Measurements from ENCODE around the gene ZNF836. TPM values are rescaled to one million over a fixed set of nuclear protein-coding genes. Genes with fewer than 3 reads are reported as not detected.

Gene ZNF836
- polyA plus RNA-seq, 1 donor from 2014 or later, result 24.5 TPM

DNA sequence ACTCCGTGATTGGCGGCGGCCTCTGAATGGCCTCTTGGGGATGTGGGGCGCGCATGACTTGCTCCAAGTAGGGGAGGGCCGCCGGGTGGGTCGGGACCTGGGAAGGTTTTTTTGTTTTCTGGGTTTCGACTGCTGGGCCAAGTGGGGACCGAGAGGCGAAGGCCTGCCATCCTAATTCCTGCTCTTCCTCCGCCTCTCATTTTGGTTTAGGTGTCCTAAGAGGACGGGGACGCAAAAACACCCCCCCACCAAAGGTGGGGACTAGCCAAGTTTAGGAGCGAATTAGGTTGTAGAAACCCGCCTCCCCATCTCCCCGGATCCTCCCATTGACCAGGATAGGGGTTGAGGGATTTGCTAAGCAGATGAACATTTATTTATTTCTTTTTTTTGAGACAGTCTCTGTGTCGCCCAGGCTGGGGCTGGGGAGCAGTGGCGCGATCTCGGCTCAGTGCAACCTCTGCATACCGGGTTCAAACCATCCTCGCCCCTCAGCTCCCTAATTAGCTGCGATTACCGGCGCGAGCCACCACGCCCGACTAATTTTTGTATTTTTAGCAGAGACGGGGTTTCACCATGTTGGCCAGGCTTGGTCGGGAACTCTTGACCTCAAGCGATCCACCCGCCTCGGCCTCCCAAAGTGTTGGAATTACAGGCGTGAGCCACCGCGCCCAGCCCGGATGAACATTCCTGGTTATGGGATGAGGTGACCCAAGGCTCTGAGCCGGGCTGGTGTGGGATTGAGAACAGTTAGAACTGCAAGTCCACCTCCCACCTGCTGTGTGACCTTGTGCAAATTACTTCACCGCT, 19.3 kb upstream of the ZNF836 start:
- no peaks in the 10 kb centered on the region for H3K27me3 ChIP-seq (ENCODE audit: insufficient read depth, low read depth, low read length)
- peaks cover 58% of the 10 kb centered on the region for H3K79me2 ChIP-seq (replicated peaks; ENCODE audit: insufficient read depth, low read length)
- peaks cover 14% of the 10 kb centered on the region for H3K36me3 ChIP-seq (ENCODE audit: insufficient read depth, low read length)
- H3K4me2 ChIP-seq (ENCODE audit: low read length), result peak overlapping the region; percentile 68
- no peaks in the 10 kb centered on the region for H3K9me3 ChIP-seq (ENCODE audit: low read length)
- H3K9me2 ChIP-seq (ENCODE audit: insufficient read depth, low read length), result no peaks in the 10 kb centered on the region
- peak overlapping the region; percentile 83 for H2AFZ ChIP-seq (ENCODE audit: low read depth, low read length)
- H3F3A ChIP-seq (ENCODE audit: insufficient read depth, low read length, poor library complexity, severe bottlenecking), result no peaks in the 10 kb centered on the region
- TF ChIP-seq TAF1 (IDR thresholded peaks at IDR 0.05; ENCODE audit: low read depth) (no peak), EZH2 (IDR thresholded peaks at IDR 0.05; ENCODE audit: borderline replicate concordance, insufficient read depth, low read length, poor library complexity, severe bottlenecking) (no peak), EP300 (conservative IDR thresholded peaks at IDR 0.05; ENCODE audit: poor library complexity, severe bottlenecking) (no peak), SMC3 (conservative IDR thresholded peaks at IDR 0.05; ENCODE audit: poor library complexity) (no peak), MXI1 (conservative IDR thresholded peaks at IDR 0.05; ENCODE audit: poor library complexity, severe bottlenecking) (no peak)
- TF ChIP-seq, protein P1, sequence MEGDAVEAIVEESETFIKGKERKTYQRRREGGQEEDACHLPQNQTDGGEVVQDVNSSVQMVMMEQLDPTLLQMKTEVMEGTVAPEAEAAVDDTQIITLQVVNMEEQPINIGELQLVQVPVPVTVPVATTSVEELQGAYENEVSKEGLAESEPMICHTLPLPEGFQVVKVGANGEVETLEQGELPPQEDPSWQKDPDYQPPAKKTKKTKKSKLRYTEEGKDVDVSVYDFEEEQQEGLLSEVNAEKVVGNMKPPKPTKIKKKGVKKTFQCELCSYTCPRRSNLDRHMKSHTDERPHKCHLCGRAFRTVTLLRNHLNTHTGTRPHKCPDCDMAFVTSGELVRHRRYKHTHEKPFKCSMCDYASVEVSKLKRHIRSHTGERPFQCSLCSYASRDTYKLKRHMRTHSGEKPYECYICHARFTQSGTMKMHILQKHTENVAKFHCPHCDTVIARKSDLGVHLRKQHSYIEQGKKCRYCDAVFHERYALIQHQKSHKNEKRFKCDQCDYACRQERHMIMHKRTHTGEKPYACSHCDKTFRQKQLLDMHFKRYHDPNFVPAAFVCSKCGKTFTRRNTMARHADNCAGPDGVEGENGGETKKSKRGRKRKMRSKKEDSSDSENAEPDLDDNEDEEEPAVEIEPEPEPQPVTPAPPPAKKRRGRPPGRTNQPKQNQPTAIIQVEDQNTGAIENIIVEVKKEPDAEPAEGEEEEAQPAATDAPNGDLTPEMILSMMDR (IDR thresholded peaks at IDR 0.05; ENCODE audit: poor library complexity, severe bottlenecking), result no peak
- TF ChIP-seq, protein P2, sequence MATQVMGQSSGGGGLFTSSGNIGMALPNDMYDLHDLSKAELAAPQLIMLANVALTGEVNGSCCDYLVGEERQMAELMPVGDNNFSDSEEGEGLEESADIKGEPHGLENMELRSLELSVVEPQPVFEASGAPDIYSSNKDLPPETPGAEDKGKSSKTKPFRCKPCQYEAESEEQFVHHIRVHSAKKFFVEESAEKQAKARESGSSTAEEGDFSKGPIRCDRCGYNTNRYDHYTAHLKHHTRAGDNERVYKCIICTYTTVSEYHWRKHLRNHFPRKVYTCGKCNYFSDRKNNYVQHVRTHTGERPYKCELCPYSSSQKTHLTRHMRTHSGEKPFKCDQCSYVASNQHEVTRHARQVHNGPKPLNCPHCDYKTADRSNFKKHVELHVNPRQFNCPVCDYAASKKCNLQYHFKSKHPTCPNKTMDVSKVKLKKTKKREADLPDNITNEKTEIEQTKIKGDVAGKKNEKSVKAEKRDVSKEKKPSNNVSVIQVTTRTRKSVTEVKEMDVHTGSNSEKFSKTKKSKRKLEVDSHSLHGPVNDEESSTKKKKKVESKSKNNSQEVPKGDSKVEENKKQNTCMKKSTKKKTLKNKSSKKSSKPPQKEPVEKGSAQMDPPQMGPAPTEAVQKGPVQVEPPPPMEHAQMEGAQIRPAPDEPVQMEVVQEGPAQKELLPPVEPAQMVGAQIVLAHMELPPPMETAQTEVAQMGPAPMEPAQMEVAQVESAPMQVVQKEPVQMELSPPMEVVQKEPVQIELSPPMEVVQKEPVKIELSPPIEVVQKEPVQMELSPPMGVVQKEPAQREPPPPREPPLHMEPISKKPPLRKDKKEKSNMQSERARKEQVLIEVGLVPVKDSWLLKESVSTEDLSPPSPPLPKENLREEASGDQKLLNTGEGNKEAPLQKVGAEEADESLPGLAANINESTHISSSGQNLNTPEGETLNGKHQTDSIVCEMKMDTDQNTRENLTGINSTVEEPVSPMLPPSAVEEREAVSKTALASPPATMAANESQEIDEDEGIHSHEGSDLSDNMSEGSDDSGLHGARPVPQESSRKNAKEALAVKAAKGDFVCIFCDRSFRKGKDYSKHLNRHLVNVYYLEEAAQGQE (IDR thresholded peaks at IDR 0.05; ENCODE audit: borderline replicate concordance), result no peak
- peak overlapping the region; percentile 97 for H3K9ac ChIP-seq (ENCODE audit: low read length)
- peak overlapping the region; percentile 88 for H3K4me3 ChIP-seq (ENCODE audit: low read length)
- peak overlapping the region; percentile 98 for H3K27ac ChIP-seq (ENCODE audit: low read length)
- H4K20me1 ChIP-seq (ENCODE audit: insufficient read depth), result no peaks in the 10 kb centered on the region

DNA sequence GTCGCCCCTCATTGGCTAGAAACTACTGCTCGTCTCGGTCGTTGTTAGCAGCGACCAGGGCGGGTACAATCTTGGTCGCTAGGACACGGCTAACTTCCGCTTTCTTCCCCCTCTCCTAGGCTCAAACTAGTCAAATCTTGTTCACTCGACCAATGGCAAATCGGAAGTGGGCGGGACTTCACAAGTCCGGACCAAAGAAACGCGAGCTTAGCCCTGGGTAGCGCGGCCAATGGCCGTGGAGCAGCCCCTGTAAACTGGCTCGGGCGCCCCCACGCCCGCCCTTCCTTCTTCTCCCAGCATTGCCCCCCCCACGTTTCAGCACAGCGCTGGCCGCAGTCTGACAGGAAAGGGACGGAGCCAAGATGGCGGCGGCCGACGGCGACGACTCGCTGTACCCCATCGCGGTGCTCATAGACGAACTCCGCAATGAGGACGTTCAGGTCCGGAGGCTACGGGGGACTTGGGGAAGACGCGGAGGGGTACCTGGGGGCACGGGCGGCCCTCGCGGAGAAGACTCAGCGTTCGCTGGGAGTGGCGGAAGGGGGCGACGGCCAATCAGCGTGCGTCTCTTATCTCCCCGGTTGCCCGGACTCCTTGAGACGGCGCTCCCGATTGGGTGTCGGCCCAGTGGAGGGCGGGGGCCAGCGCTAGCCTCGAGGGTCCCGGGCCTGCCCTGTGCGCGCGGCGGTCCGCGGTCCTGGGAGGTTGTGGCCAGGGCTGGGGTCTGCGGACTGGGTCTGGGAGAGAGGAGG, 18.5 kb upstream of the ZNF836 start, which contains the start of gene PPP2R1A:
Gene PPP2R1A, plus strand, starts transcription at position 318 of the 752 bp plus-strand sequence. Its CDS starts 45 bp downstream, at position 363.
- Histone ChIP-seq H3K27ac (ENCODE audit: low read length) (peak within 1 kb of the TSS; percentile 98), H3F3A (ENCODE audit: insufficient read depth, low read length, poor library complexity, severe bottlenecking) (no peaks in the 10 kb centered on the region), H3K27me3 (ENCODE audit: insufficient read depth, low read depth, low read length) (no peaks in the 10 kb centered on the region), H3K9me3 (ENCODE audit: low read length) (no peaks in the 10 kb centered on the region), H2AFZ (ENCODE audit: low read depth, low read length) (peak within 1 kb of the TSS; percentile 83), H3K79me2 (replicated peaks; ENCODE audit: insufficient read depth, low read length) (peaks cover 50% of the 10 kb centered on the region), H3K9me2 (ENCODE audit: insufficient read depth, low read length) (no peaks in the 10 kb centered on the region), H3K4me2 (ENCODE audit: low read length) (peak within 1 kb of the TSS; percentile 68), H3K36me3 (ENCODE audit: insufficient read depth, low read length) (peaks cover 6% of the 10 kb centered on the region), H3K4me3 (ENCODE audit: low read length) (peak within 1 kb of the TSS; percentile 88), H4K20me1 (ENCODE audit: insufficient read depth) (no peaks in the 10 kb centered on the region), H3K9ac (ENCODE audit: low read length) (peak within 1 kb of the TSS; percentile 97)
- TF ChIP-seq EZH2 (IDR thresholded peaks at IDR 0.05; ENCODE audit: borderline replicate concordance, insufficient read depth, low read length, poor library complexity, severe bottlenecking), result no peak
- TF ChIP-seq, protein P2 (IDR thresholded peaks at IDR 0.05; ENCODE audit: borderline replicate concordance), result peak; percentile 97
- TF ChIP-seq, protein P1 (IDR thresholded peaks at IDR 0.05; ENCODE audit: poor library complexity, severe bottlenecking), result no peak
- peak; percentile 96 for TF ChIP-seq POLR2AphosphoS5 (IDR thresholded peaks at IDR 0.05)
- TF ChIP-seq SMC3 (conservative IDR thresholded peaks at IDR 0.05; ENCODE audit: poor library complexity), result no peak
- TF ChIP-seq RAD21 (conservative IDR thresholded peaks at IDR 0.05), result no peak
- peak; percentile 77 for TF ChIP-seq EP300 (conservative IDR thresholded peaks at IDR 0.05; ENCODE audit: poor library complexity, severe bottlenecking)
- peak; percentile 99 for TF ChIP-seq TAF1 (IDR thresholded peaks at IDR 0.05; ENCODE audit: low read depth)
- peak; percentile 92 for TF ChIP-seq MXI1 (conservative IDR thresholded peaks at IDR 0.05; ENCODE audit: poor library complexity, severe bottlenecking)
